GM12874 (cell line): ENCODE data around the gene AKT1.

ENCODE experiments used
- CTCF ChIP-seq: IDR thresholded peaks from 2 replicates; pipeline ENCODE4 v1.5.1; 2011; ENCODE audit warnings: low read depth, mild to moderate bottlenecking, control low read depth, low read length, moderate library complexity; ENCODE audit not compliant: insufficient read depth

The AKT1 gene

DNA sequence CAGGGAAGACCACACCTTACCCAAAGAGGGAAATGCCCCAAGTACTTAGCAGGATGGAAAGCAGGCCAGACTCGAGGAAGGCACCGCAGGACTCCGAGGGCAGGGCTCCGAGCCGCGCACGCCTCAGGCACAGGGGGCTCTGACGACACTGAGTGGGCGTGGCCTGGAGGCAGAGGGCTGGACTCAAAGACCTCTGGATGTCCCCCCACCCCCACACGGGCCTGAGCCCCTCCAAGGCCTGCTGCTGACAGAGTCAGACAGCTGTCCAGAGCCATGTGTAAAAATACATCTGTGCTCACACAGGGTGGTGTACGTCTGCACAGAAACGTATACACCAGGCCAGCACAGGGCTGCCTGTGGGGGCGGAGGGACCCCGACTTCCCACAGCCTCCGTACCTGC lies 1.4 kb downstream of the AKT1 start:
- TF ChIP-seq CTCF = no peak

DNA sequence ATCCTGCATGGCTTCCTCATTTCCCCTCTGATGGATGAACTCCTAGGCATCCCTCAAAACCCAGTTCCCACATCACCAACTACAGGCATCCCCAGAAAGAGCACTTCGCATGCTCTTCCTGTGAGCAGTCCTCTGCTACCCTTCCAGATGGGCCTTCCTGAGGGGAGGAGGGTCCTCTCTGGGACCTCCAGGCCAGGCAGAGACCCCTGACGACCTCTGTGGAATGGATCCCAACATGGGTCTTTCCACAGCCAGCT lies 1.9 kb downstream of the AKT1 start:
- TF ChIP-seq CTCF = no peak

DNA sequence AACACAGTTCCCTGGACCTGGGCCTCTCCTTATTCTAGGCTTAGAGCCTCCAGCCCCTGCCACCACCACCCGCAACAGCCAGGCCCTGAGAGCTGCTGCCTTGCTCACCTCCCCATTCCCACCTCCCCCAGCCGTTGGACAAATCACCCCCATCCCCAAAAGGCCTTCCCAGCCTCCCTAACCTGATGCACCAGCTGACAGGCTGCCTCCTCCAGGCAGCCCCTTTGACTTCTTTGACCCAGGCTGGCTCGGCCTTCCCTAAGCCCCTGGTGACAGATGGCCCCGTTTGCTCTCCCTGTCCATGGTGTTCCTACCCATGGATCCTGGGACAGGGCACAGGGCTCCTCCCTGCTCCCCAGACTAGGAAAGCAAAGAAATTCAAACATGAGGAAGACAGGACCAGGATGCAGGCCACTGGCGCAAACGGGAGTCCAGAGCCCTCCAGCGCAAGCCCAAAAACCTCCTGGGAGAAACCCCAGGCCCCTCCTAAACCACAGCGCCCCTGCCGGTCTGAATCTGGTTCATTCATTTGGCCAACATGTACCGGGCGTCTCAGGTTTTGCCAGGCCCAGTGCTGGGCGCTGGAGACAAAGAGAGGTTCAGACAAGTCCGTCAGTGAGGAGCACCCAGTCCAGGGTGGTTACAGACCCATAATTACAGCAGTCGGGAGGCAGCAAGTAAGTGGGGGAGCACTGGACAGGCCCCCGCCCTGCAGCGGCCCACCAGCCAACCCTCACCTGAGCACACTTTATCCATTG lies 2.4 kb downstream of the AKT1 start:
- TF ChIP-seq CTCF = no peak

GRCh38 chr14:104792101-104792884 lies 3.3 kb downstream of the AKT1 start:
- TF ChIP-seq CTCF = no peak

DNA sequence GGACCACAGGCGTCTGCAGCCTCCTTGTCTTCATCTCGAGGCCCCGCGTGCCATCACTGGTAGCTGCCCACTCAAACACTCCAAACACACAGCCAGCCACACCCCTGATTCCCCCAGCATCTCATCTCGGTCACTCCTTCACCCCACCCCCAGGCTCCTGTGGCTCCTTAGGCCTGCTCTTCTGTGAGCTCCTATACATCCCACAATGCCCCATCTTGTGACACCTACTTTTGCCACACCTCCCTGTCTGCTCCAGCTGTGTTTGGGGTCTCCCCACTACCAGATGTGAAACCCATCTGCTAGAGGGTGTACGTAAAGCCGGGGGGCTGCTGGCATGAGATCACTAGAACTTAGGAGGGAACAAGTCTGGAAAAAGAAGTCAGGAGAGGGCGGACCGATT lies 4.1 kb downstream of the AKT1 start:
- TF ChIP-seq CTCF = no peak

DNA sequence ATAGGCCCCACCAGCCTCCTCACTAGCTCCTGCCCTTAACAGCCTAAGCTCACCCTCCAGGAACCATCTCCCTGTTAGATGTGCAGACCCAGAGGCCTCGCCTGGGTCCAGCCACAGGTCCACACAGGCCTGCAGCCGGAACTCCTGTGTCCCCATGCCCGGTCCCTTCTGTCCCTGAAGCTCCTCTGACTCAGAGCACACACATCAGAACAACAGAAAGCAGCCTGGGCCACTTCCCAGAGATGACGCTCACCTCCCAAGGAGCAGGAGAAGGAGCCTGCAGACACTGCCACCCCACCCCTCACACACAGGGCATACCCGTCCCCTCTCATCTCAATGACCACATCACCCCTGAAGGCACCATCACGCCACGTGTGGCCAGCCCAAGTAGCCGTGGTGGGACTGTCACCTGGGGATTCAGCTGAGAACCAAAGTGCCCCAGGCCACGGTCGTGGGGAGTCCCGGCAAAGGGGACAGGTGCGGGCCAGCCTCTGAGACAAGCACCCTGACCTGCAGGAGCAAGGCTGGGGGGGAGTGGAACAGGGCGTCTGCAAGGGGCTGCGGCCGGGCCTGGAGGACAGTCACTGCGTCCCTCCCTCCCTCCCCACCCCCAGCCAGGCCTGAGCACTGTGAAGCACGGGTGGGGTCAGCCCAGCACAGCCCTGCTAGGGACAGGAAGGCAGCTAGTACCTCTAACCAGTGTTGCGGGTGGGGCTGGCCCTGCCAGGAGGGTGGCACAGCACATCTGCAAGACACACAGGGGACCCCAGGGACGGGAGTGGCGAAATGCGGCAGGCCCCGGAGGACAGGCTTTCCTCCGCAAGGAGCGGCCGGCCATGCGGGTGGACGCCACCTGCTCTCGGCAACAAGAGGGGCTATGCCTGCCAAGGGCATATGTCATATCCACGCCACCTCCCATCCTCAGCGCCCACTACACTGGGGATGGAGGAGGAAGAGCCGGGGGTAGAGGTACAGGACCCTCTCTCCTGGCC lies 5.5 kb downstream of the AKT1 start:
- TF ChIP-seq CTCF = no peak
